HCT116 (cell line): Measurements from ENCODE around the gene CCBE1. TPM values are rescaled to one million over a fixed set of nuclear protein-coding genes. Genes with fewer than 3 reads are reported as not detected.

Source experiments
- ATAC-seq: fragments of 200-7000 bp; cut with Tn5 transposase; 2 replicates; pipeline ENCODE4 v1.9.1; 2020; ENCODE audit warnings: mild to moderate bottlenecking, moderate library complexity
- BruUV-seq: library from RNA; stranded (reverse); fragments of 400-500 nt; replicated peaks from 2 replicates; lab custom pipeline; 2021; lab: Mats Ljungman, UMichigan
- CTCF ChIA-PET: fragments of 300-600 bp; sonication (Branson Sonifier 250); formaldehyde crosslinking; loops from one replicate; lab custom pipeline; 2021; ENCODE audit warnings: antibody characterized with exemption; lab: Charles Lee
- POLR2A ChIA-PET: fragments of 300-600, 350-600 bp; sonication (Branson Sonifier 250); formaldehyde crosslinking; loops from one replicate; lab custom pipeline; 2021; ENCODE audit warnings: antibody characterized with exemption; lab: Charles Lee
- RAD21 ChIA-PET, 2 experiments: fragments of 300-600 bp; sonication (Branson Sonifier 250); formaldehyde crosslinking; loops; one replicate each; lab custom pipeline; 2023; ENCODE audit warnings: low total read pairs in 2 of 2; ENCODE audit not compliant: uncharacterized antibody in 2 of 2, unreplicated experiment in 2 of 2, low non-redundant PET in 1 of 2; lab: Charles Lee
- DNase-seq: peaks from one replicate; pipeline ENCODE4 v3.0.0-alpha.2; 2010; ENCODE audit warnings: low read depth, low spot score
- H2AFZ ChIP-seq: fragments of 200-600 bp; shearing (Covaris generic), sonication (generic); 2 replicates; pipeline ENCODE4 v1.6.1; 2017; ENCODE audit warnings: low read depth, mixed run types, mixed read lengths, antibody characterized with exemption, low read length; ENCODE audit not compliant: poor library complexity, severe bottlenecking
- H3K27ac ChIP-seq: 2 replicates; pipeline ENCODE4 v1.5.1; 2012; ENCODE audit warnings: low read depth, low read length
- H3K27me3 ChIP-seq: fragments of 200-600 bp; sonication (generic); 2 replicates; pipeline ENCODE4 v1.6.1; 2016; ENCODE audit warnings: mixed run types, low read length, mixed read lengths; ENCODE audit not compliant: insufficient read depth
- H3K36me3 ChIP-seq, 2 experiments: fragments of 200-500 bp in 1 of 2; fragments of 200-600 bp in 1 of 2; sonication (Bioruptor generic) in 1 of 2; sonication (generic) in 1 of 2; 2 replicates each; pipeline versions ENCODE4 v1.5.1 to v1.6.1; 2014 to 2016; ENCODE audit warnings: low read length in 2 of 2, inconsistent platforms in 1 of 2, mixed read lengths in 1 of 2, mixed run types in 1 of 2; ENCODE audit not compliant: insufficient read depth in 2 of 2, control insufficient read depth in 1 of 2
- H3K4me1 ChIP-seq, 2 experiments: fragments of 200-600 bp in 1 of 2; sonication (generic) in 1 of 2; 2 replicates each; pipeline versions ENCODE4 v1.5.1 to v1.6.1; 2012 to 2017; ENCODE audit warnings: low read length in 2 of 2, inconsistent platforms in 1 of 2, mild to moderate bottlenecking in 1 of 2, mixed read lengths in 1 of 2, mixed run types in 1 of 2, moderate library complexity in 1 of 2; ENCODE audit not compliant: insufficient read depth in 2 of 2, control insufficient read depth in 1 of 2
- H3K4me2 ChIP-seq: fragments of 200-600 bp; sonication (generic); 2 replicates; pipeline ENCODE4 v1.6.1; 2017; ENCODE audit warnings: mixed run types, low read length, mixed read lengths
- H3K4me3 ChIP-seq, 2 experiments: fragments of 200-600 bp in 1 of 2; sonication (generic) in 1 of 2; replicated peaks in 1 of 2; 2 replicates each; pipeline ENCODE4 v1.5.1; 2011 to 2016; ENCODE audit warnings: low read length in 2 of 2, control low read depth in 1 of 2, low read depth in 1 of 2, mild to moderate bottlenecking in 1 of 2, mixed read lengths in 1 of 2, mixed run types in 1 of 2
- H3K79me2 ChIP-seq: fragments of 200-600 bp; sonication (generic); 2 replicates; pipeline ENCODE4 v1.6.1; 2017; ENCODE audit warnings: mild to moderate bottlenecking, mixed run types, low read length, moderate library complexity, mixed read lengths; ENCODE audit not compliant: insufficient read depth
- H3K9ac ChIP-seq: fragments of 200-600 bp; sonication (generic); 2 replicates; pipeline ENCODE4 v1.6.1; 2016; ENCODE audit warnings: low read length, mixed read lengths
- H3K9me2 ChIP-seq: fragments of 200-600 bp; sonication (generic), shearing (Covaris generic); 2 replicates; pipeline ENCODE4 v1.6.1; 2017; ENCODE audit warnings: mixed run types, mild to moderate bottlenecking, moderate library complexity; ENCODE audit not compliant: insufficient read depth
- H3K9me3 ChIP-seq, 2 experiments: fragments of 200-500 bp in 1 of 2; fragments of 200-600 bp in 1 of 2; sonication (Bioruptor generic) in 1 of 2; sonication (generic) in 1 of 2; 2 replicates each; pipeline ENCODE4 v1.6.1; 2014 to 2017; ENCODE audit warnings: low read length in 2 of 2, mixed read lengths in 2 of 2, inconsistent platforms in 1 of 2, low read depth in 1 of 2, mild to moderate bottlenecking in 1 of 2, mixed run types in 1 of 2, moderate library complexity in 1 of 2; ENCODE audit not compliant: control insufficient read depth in 1 of 2, insufficient read depth in 1 of 2
- H4K20me1 ChIP-seq: fragments of 200-600 bp; sonication (generic), shearing (Covaris generic); 2 replicates; pipeline ENCODE4 v1.6.1; 2017; ENCODE audit warnings: mixed run types, mild to moderate bottlenecking, moderate library complexity; ENCODE audit not compliant: insufficient read depth
- CBX3 ChIP-seq: IDR thresholded peaks from 2 replicates; pipeline ENCODE4 v1.6.1; 2012; ENCODE audit warnings: low read depth
- EGR1 ChIP-seq: IDR thresholded peaks from 2 replicates; pipeline ENCODE4 v1.6.1; 2012; ENCODE audit warnings: low read depth
- ELF1 ChIP-seq: IDR thresholded peaks from 2 replicates; pipeline ENCODE4 v1.6.1; 2012; ENCODE audit warnings: low read depth, borderline replicate concordance
- EZH2phosphoT487 ChIP-seq: fragments of 200-600 bp; IDR thresholded peaks from 2 replicates; pipeline ENCODE4 v1.6.1; 2018; ENCODE audit warnings: antibody characterized with exemption, borderline replicate concordance
- FOSL1 ChIP-seq: IDR thresholded peaks from 2 replicates; pipeline ENCODE4 v1.6.1; 2012; ENCODE audit warnings: low read depth
- POLR2AphosphoS5 ChIP-seq: IDR thresholded peaks from 2 replicates; pipeline ENCODE4 v1.6.1; 2011; ENCODE audit warnings: mild to moderate bottlenecking, low read depth, low read length, moderate library complexity
- RAD21 ChIP-seq: IDR thresholded peaks from 2 replicates; pipeline ENCODE4 v1.6.1; 2012; ENCODE audit warnings: low read depth, mild to moderate bottlenecking
- SP1 ChIP-seq: IDR thresholded peaks from 2 replicates; pipeline ENCODE4 v1.6.1; 2012; ENCODE audit warnings: low read depth
- SRF ChIP-seq: IDR thresholded peaks from 2 replicates; pipeline ENCODE4 v1.6.1; 2012; ENCODE audit warnings: low read depth
- TCF7L2 ChIP-seq: IDR thresholded peaks from 2 replicates; pipeline ENCODE4 v1.7.0; 2011; ENCODE audit warnings: borderline replicate concordance, inconsistent platforms; ENCODE audit not compliant: insufficient read depth, insufficient read length; ENCODE audit errors: extremely low read depth
- ZFX ChIP-seq: fragments of 450-650 bp; IDR thresholded peaks from 2 replicates; pipeline ENCODE4 v1.6.1; 2017
- intact Hi-C: fragments of 100-400 bp; cut with micrococcal nuclease; formaldehyde crosslinking; loops from 2 replicates; pipeline ENCODE4 v1.10.0; 2022
- total RNA-seq: library from RNA; stranded (reverse); gene quantifications from one replicate; pipeline ENCODE4 v1.2.1, GENCODE V29; 2021; ENCODE audit not compliant: unreplicated experiment
- TF ChIP-seq, protein P1 (sequence below): IDR thresholded peaks from 2 replicates; pipeline ENCODE4 v1.6.1; 2012
- TF ChIP-seq, protein P2 (sequence below), 3 experiments: fragments of 200-600 bp in 1 of 3; sonication (generic) in 1 of 3; IDR thresholded peaks in 2 of 3; conservative IDR thresholded peaks in 1 of 3; 2 replicates each; pipeline ENCODE4 v1.5.1; 2012 to 2017; ENCODE audit warnings: low read depth in 2 of 3, low read length in 2 of 3, antibody characterized with exemption in 1 of 3, borderline replicate concordance in 1 of 3, control low read depth in 1 of 3, mild to moderate bottlenecking in 1 of 3, mixed read lengths in 1 of 3, mixed run types in 1 of 3, moderate library complexity in 1 of 3; ENCODE audit not compliant: insufficient read depth in 1 of 3
- TF ChIP-seq, protein P3 (sequence below): IDR thresholded peaks from 2 replicates; pipeline ENCODE4 v1.6.1; 2012; ENCODE audit warnings: low read depth
- TF ChIP-seq, protein P4 (sequence below): IDR thresholded peaks from 2 replicates; pipeline ENCODE4 v1.6.1; 2012
- TF ChIP-seq, protein P5 (sequence below): IDR thresholded peaks from 2 replicates; pipeline ENCODE4 v1.6.1; 2011; ENCODE audit warnings: mild to moderate bottlenecking, low read length, moderate library complexity; ENCODE audit not compliant: insufficient replicate concordance; ENCODE audit errors: extremely low read depth

The CCBE1 gene
- total RNA-seq, 1 experiment from 2014 or later: 0.84 TPM

DNA sequence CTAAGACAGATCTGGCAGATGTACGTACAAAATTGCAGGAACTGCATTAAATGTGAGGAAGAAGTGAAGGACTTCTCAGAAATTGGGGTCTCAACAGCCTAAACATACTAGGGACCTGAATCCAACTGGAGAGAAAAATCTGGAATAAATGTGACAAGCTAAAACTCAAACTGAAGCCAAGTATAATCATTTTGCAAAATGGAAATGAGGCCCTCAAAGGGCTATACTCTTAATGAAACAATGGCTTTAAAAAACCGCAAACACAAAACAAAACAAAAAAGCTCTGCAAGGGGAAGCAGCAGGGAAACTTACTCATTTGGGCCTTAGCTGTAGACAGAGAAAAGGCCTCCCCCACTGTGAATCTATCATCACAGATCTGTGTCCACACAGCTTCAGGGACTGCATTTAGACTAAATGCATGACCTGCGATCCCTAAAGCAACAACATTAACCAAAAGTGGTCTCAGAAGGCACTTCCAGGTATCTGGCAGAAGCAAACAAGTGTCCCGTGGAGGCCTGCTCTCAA is 63.2 kb downstream of the CCBE1 start:
- no peaks in the 10 kb centered on the region for H3K79me2 ChIP-seq
- ChIA-PET CTCF (interaction anchor here (1.3 to 3.0 kb wide), 2 partner anchors 63 to 189 kb away, joined by 5 to 24 read pairs; partner anchors contain the start of gene CCBE1), POLR2A (no interaction called here), RAD21 (no interaction called here)
- intact Hi-C loops: no loop called here
- no peak overlapping the region for H3K4me3 ChIP-seq
- no peaks in the 10 kb centered on the region for H4K20me1 ChIP-seq
- no peak overlapping the region for H3K4me2 ChIP-seq
- TF ChIP-seq SRF (no peak), ELF1 (no peak), POLR2AphosphoS5 (no peak), FOSL1 (no peak), SP1 (no peak), RAD21 (no peak), ZFX (no peak), EZH2phosphoT487 (no peak), CBX3 (no peak), EGR1 (no peak), TCF7L2 (no peak)
- TF ChIP-seq, protein P1, sequence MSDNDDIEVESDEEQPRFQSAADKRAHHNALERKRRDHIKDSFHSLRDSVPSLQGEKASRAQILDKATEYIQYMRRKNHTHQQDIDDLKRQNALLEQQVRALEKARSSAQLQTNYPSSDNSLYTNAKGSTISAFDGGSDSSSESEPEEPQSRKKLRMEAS: no peak
- TF ChIP-seq, protein P2, sequence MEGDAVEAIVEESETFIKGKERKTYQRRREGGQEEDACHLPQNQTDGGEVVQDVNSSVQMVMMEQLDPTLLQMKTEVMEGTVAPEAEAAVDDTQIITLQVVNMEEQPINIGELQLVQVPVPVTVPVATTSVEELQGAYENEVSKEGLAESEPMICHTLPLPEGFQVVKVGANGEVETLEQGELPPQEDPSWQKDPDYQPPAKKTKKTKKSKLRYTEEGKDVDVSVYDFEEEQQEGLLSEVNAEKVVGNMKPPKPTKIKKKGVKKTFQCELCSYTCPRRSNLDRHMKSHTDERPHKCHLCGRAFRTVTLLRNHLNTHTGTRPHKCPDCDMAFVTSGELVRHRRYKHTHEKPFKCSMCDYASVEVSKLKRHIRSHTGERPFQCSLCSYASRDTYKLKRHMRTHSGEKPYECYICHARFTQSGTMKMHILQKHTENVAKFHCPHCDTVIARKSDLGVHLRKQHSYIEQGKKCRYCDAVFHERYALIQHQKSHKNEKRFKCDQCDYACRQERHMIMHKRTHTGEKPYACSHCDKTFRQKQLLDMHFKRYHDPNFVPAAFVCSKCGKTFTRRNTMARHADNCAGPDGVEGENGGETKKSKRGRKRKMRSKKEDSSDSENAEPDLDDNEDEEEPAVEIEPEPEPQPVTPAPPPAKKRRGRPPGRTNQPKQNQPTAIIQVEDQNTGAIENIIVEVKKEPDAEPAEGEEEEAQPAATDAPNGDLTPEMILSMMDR (IDR thresholded peaks at IDR 0.05 in 2 of 3, conservative IDR thresholded peaks at IDR 0.05 in 1 of 3; ENCODE audit: borderline replicate concordance in 1 of 3, insufficient read depth in 1 of 3, low read depth in 2 of 3, low read length in 2 of 3): no peak
- TF ChIP-seq, protein P3, sequence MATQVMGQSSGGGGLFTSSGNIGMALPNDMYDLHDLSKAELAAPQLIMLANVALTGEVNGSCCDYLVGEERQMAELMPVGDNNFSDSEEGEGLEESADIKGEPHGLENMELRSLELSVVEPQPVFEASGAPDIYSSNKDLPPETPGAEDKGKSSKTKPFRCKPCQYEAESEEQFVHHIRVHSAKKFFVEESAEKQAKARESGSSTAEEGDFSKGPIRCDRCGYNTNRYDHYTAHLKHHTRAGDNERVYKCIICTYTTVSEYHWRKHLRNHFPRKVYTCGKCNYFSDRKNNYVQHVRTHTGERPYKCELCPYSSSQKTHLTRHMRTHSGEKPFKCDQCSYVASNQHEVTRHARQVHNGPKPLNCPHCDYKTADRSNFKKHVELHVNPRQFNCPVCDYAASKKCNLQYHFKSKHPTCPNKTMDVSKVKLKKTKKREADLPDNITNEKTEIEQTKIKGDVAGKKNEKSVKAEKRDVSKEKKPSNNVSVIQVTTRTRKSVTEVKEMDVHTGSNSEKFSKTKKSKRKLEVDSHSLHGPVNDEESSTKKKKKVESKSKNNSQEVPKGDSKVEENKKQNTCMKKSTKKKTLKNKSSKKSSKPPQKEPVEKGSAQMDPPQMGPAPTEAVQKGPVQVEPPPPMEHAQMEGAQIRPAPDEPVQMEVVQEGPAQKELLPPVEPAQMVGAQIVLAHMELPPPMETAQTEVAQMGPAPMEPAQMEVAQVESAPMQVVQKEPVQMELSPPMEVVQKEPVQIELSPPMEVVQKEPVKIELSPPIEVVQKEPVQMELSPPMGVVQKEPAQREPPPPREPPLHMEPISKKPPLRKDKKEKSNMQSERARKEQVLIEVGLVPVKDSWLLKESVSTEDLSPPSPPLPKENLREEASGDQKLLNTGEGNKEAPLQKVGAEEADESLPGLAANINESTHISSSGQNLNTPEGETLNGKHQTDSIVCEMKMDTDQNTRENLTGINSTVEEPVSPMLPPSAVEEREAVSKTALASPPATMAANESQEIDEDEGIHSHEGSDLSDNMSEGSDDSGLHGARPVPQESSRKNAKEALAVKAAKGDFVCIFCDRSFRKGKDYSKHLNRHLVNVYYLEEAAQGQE: no peak
- TF ChIP-seq, protein P4, sequence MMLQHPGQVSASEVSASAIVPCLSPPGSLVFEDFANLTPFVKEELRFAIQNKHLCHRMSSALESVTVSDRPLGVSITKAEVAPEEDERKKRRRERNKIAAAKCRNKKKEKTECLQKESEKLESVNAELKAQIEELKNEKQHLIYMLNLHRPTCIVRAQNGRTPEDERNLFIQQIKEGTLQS: no peak
- TF ChIP-seq, protein P5, sequence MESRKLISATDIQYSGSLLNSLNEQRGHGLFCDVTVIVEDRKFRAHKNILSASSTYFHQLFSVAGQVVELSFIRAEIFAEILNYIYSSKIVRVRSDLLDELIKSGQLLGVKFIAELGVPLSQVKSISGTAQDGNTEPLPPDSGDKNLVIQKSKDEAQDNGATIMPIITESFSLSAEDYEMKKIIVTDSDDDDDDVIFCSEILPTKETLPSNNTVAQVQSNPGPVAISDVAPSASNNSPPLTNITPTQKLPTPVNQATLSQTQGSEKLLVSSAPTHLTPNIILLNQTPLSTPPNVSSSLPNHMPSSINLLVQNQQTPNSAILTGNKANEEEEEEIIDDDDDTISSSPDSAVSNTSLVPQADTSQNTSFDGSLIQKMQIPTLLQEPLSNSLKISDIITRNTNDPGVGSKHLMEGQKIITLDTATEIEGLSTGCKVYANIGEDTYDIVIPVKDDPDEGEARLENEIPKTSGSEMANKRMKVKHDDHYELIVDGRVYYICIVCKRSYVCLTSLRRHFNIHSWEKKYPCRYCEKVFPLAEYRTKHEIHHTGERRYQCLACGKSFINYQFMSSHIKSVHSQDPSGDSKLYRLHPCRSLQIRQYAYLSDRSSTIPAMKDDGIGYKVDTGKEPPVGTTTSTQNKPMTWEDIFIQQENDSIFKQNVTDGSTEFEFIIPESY: no peak
- peaks cover 17% of the 10 kb centered on the region; the same call in 1 of the 2 replicates for H3K27me3 ChIP-seq
- H3K9me3 ChIP-seq: no peaks in the 10 kb centered on the region
- no peak overlapping the region for H2AFZ ChIP-seq
- no peaks in the 10 kb centered on the region for H3K36me3 ChIP-seq
- H3K9me2 ChIP-seq: no peaks in the 10 kb centered on the region
- DNase-seq (no peak), ATAC-seq (no peak)
- no peak overlapping the region for H3K27ac ChIP-seq
- no TSS peak for BruUV-seq
- no peak overlapping the region for H3K9ac ChIP-seq
- no peaks in the 10 kb centered on the region for H3K4me1 ChIP-seq
